Nucleus accumbens (tissue), 56 donors: ENCODE measurements around the gene B4GALNT3.

Experiments used
- DNase-seq, 56 donors: peaks; one replicate each; lab custom pipeline; 2025; lab: John Stamatoyannopoulos, UW

Gene B4GALNT3

DNA sequence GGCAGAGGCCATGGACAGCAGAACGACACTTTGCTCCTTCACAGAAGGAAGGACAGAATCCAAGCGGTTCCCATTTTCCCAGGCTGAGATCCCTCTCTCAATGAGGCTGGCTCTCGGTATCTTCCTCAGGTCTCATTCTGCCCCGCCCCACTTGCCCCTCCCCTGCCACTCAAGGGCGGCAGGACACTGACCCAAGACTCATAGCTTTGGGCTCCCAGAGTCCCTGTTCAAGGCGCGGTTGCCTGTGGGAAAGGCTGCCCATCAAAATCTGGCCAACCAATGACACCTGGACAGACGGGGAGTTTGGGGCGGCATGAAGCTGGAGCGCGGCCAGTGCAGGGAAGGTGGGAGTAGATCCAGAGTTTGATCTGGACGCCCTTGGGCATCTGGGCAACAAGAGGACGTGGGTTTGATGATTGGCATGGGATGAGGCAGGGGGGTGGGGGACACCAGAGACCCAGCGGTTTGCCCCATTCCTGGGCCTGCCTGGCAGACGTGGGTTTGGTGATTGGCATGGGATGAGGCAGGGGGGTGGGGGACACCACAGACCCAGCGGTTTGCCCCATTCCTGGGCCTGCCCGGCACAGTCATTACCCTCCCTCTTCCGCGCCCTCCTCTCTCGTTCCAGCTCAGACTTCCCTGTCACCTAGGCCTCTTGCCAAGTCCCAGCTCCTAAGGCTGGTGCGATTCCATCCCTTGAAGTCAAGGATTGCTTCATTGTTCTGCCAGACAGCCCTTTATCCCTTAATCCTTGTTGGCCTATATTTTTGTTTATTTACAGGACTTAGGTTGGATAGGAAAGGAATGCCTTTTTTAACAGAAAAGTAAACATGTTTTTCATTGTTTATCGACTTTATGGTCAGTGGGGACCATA is 111.4 kb downstream of the B4GALNT3 start:
- peak in 8 of 56 donors; percentile 20 to 72 (median 27) for DNase-seq

GRCh38 chr12:571795-572531 is 112.2 kb downstream of the B4GALNT3 start:
- no peak for DNase-seq

DNA sequence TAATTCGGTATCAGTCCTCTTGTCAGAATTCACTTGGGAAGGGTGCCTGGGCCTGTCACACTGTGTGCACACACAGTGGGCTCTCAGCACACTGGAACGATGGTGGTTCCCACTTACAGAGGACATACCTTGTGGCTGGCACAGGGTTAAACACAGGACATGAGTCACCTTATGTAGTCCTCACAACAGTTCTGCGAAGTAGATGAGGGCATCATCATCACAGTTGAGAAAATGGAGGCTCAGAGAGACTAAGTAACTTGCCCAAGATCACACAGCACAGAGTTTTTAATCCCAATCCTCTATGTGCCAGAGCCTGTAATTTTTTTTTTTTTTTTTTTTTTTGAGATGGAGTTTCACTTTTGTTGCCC is 112.8 kb downstream of the B4GALNT3 start:
- DNase-seq: no peak

- no peak for DNase-seq
Observed at GRCh38 chr12:573232-573631, 113.5 kb downstream of the B4GALNT3 start.

DNA sequence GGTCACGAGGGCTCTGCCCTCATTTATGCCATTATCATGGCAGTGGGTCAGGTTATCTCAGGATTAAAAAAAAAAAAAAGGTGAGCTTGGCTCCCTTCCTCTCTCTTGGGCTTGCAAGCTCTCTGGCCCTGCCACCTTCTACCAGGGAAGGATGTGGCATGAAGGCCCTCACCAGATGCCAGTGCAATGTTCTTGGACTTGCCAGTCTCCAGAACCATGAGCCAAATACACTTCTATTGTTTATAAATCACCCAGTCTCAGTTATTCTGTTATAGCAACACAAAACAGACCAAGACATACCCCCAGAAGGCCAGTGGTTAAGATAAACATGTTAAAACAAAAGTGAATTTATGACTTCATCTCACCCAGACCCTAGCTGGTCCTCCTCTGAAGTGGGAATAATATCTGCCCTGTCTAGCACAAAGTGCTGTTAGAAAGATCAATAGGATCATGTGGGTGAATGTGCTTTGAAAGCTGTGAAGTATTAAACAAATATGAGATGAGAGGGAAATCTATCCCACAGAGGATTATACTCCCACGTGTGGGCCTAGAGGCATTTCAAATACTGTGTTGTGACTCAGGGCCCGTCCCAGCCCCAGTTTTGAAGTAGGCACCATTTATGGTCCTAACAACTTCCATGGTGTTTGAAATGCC is 114.9 kb downstream of the B4GALNT3 start:
- DNase-seq: no peak

DNA sequence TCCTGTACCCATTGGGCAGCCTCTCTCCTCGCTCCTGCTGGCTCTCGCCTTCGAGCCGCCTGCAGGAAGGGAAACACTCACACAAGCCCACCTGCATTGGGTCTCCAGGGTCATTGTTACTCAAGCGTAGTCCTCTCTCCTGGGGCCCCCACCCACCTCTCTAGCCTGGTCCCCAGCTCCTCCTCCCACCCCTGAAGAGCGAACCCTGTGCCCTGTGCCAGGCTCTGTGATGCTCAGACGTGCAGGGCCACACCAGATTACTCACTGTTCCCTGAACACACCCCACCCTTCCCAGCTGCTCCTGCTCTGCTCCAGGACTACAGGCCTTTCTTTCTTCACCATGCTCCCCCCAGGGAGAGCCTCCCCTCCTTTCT is 115.4 kb downstream of the B4GALNT3 start:
- no peak for DNase-seq

DNA sequence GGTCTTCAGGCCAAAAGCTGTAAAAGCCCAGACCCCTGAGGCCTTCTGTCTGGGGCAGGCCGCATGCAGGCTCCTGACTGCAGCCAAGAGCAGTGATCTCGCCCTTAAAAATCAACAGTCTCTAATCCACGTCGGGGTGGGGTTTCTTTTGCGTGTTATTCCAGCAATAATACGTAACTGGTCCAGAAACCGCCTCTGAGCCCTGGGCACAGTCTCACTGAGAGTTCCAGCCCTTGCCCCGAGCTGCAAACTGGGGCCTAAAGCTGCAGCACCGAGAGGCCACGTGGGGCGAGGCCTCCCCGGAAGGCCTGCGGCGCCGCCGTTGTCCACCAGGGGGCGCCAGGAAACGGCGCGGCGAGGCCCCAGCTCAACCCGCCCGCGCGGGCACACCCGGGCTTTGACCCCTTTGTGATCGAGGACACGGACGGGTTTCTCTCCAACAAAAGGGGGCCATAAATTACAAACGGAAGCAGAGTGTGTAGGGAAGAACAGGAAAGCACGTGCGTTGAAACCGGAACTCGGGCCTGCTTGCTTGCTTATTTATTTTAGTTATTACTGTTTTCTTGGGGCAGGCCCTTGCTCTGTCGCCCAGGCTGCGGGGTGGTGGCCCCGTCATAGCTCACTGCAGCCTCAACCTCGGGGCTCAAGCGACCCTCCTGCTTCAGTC is 116.3 kb downstream of the B4GALNT3 start:
- DNase-seq: peak in 48 of 56 donors; percentile 18 to 89 (median 66)

DNA sequence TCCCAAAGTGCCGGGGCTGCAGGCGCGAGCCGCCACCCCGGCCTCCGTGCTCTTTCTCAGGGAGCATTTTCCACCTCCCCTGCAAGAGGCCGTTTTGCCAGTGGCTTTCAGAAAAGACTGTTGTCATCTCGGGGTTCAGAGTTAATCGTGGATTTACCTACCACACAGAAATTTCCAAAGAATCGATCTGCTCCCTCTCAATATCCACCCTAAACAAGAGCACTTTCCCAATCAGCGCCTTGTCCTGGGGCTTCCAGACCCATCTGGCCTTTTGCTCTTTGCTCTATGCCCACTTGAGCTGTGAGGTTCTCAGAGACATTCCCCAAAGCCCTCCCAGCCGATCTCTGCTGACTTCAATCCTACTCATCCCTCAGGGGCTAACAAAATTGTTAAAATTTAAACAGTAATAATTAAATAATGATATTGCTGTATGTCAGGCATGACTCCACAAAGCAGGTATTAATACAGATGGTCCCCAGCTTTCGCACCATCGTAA is 116.9 kb downstream of the B4GALNT3 start:
- no peak for DNase-seq

DNA sequence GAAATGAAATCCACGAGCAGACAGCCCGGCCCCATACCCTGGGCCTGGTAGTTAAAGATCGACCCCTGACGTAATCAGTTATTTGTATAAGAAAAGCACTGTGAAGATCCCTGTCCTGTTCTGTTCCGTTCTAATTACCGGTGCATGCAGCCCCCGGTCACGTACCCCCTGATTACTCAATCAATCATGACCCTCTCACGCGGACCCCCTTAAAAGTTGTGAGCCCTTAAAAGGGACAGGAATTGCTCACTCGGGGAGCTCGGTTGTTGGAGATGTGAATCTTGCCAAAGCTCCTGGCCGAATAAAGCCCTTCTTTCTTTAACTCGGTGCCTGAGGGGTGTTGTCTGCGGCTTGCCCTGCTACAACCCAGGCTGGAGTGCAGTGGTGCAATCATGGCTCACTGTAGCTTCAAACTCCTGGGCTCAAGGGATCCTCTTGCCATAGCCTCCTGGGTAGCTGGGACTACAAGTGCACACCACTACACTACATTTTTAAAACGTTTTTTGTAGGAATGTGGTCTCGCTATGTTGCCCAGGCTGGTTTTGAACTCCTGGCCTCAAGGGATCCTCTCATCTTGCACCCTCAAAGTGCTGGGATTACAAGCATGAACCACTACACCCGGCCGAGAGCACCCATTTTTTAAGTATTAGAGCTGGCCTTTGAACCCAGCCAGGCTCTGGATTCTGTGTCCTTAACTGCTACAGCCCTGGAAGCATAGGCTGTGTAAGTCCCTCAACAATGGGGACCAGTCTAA is 118.4 kb downstream of the B4GALNT3 start:
- DNase-seq: peak in 1 of 56 donors; percentile 14

- DNase-seq: no peak
Observed at GRCh38 chr12:578748-579419, 119.1 kb downstream of the B4GALNT3 start.

GRCh38 chr12:579420-580110 is 119.8 kb downstream of the B4GALNT3 start:
- DNase-seq: no peak

DNA sequence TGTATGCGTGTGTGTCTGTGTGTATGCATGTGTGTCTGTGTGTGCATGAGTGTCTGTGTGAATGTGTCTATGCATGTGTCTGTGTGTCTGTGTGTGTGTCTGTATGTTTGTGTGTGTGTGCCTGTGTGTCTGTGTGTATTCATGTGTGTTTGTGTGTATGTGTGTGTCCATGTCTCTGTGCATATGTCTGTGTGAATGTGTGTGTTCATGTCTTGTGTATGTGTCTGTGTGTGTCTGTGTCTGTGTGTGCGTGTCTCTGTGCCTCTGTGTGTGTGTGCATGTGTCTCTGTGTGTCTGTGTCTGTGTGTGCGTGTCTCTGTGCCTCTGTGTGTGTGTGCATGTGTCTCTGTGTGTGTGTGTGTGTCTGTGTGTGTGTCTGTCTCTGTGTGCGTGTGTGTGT is 121.1 kb downstream of the B4GALNT3 start:
- no peak for DNase-seq

GRCh38 chr12:581321-581720 is 121.6 kb downstream of the B4GALNT3 start:
- DNase-seq: no peak

DNA sequence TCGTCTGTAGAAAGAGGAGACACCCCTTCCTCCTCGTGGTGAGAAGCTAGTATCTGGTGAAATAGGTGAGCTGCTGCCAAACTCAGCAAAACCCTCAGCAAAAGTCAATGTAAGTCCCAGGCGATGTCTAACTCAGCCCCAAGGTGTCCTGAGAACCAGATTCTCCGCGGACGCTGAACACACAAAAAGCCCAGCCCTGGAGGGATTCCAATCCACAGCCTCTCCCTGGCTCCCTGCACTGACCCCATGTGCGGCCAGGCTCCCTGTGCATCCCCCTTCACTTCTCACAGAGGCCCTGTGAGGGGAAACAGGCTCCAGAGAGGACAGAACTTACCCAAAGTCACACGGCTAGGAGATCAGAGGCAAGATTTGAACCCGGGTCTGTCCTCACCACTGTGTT is 122.0 kb downstream of the B4GALNT3 start:
- DNase-seq: no peak

DNA sequence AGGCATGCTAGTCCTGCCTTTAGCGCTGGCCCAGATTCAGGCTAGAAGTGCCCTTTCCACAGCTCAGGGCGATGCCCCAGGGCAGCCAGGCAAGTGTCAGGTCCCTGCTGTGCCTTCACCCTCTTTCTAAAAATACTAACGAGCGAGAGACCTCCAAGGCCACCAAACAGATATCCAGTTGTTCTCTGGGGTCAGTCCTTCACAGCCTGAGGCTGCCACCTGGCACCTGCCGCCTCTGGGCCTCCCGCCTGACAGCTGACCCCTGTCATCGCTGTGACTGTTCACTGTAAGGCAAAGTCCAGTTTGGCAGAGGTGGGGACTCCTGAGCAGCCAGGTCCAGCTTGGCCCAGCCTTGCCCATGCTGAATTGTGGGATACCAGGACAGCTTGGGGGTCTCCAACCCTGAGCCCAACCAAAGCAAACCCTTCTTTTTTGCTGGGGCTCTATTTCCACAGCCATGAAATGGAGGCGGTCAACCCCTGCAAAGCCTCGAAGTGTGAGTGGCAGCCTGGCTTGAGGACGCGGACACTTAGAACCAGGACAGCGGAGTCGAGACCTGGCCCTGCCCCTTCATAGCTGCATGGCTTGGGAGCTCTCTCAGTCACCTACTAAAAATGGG is 123.6 kb downstream of the B4GALNT3 start:
- DNase-seq: no peak

GRCh38 chr12:585062-586061 is 125.6 kb downstream of the B4GALNT3 start:
- DNase-seq: no peak
